Kidney epithelial cell (primary cell): ENCODE data around the gene VPS8. TPM values are rescaled to one million over a fixed set of nuclear protein-coding genes. Genes with fewer than 3 reads are reported as not detected.

Source experiments
- DNase-seq: peaks from one replicate; pipeline ENCODE4 v3.0.0-alpha.2; 2010; ENCODE audit warnings: low read depth
- H3K27me3 ChIP-seq: 2 replicates; pipeline ENCODE4 v1.6.0; 2011; ENCODE audit warnings: low read length; ENCODE audit not compliant: control insufficient read depth, insufficient read depth
- H3K36me3 ChIP-seq: 2 replicates; pipeline ENCODE4 v1.5.1; 2011; ENCODE audit warnings: low read length; ENCODE audit not compliant: control insufficient read depth, insufficient read depth
- H3K4me3 ChIP-seq: 2 replicates; pipeline ENCODE4 v1.5.1; 2011; ENCODE audit warnings: low read depth, mild to moderate bottlenecking, control low read depth, low read length
- CTCF ChIP-seq: IDR thresholded peaks from 2 replicates; pipeline ENCODE4 v1.5.1; 2011; ENCODE audit warnings: mild to moderate bottlenecking, moderate library complexity, low read length, control low read depth, inconsistent platforms; ENCODE audit not compliant: insufficient read depth, poor library complexity, severe bottlenecking
- total RNA-seq: library from RNA; depleted of rRNA; stranded (reverse); fragments of >200 nt; gene quantifications from 2 replicates; pipeline ENCODE4 v1.2.3, GENCODE V29; 2015

The VPS8 gene
- total RNA-seq, 1 donor from 2014 or later, result 31.9 TPM

GRCh38 chr3:184965639-184966430 lies 153.9 kb downstream of the VPS8 start:
- Histone ChIP-seq H3K4me3 (no peak overlapping the region), H3K36me3 (no peaks in the 10 kb centered on the region), H3K27me3 (no peaks in the 10 kb centered on the region)
- no peak for DNase-seq
- no peak for TF ChIP-seq CTCF

GRCh38 chr3:184968115-184968514 lies 156.1 kb downstream of the VPS8 start:
- Histone ChIP-seq H3K36me3 (no peaks in the 10 kb centered on the region), H3K27me3 (no peaks in the 10 kb centered on the region)
- TF ChIP-seq CTCF, result no peak

DNA sequence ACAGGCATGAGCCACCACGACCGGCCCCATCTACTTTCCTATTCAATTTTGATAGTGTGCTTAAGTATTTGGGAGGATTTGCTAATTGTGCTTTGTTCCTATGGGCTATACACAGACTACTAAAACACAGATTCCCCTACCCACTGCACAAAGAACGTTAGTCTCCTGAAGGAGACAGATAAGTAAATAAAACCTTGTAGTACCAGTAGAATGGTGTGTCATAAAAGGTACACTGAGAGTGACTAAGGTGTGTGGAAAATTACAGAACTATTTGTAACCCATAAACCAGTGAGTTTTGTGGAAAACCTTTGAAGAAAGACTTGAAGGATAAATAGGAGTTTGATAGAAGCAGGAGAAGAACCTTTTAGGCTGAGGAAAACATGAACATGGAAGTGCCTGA lies 158.2 kb downstream of the VPS8 start:
- Histone ChIP-seq H3K36me3 (no peaks in the 10 kb centered on the region), H3K4me3 (no peak overlapping the region), H3K27me3 (no peaks in the 10 kb centered on the region)
- no peak for TF ChIP-seq CTCF
- DNase-seq, result no peak

More at GRCh38 chr3:184968115-184968514, 156.1 kb downstream of the VPS8 start:
- no peak overlapping the region for H3K4me3 ChIP-seq
- no peak for DNase-seq

DNA sequence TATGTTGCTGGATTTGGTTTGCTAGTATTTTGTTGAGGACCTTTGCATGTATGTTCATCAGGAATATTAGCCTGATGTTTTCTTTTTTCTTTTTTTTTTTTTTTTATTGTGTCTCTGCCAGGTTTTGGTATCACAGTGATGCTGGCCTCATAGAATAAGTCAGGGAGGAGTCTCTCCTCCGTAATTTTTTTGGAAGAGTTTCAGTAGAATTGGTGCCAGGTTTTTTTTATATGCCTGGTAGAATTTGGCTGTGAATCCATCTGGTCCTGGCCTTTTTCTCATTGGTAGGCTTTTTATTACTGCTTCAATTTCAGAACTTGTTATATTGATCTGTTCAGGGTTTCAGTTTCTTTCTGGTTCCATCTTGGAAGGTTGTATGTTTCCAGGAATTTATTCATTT lies 165.8 kb downstream of the VPS8 start:
- Histone ChIP-seq H3K36me3 (no peaks in the 10 kb centered on the region), H3K4me3 (no peak overlapping the region), H3K27me3 (no peaks in the 10 kb centered on the region)
- TF ChIP-seq CTCF, result no peak
- DNase-seq, result no peak

DNA sequence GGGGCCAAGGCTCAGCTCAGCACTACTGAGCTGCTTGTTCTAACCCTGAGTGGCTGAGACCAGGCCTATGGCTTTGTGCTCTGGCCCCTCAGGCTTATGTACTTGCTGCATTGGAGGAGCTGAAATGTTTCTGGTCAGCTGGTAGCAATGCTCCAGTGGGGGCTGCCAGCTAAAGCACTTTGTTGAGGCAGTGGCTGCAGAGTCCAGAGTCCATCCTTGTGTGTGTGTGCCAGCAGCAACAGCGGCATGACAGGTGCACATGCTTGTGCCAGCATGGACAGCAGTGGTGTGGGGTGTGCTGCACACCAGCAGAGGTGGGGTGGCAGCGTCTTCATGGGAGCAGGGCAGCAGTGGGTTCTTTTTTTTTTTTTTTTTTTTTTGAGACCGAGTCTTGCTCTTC lies 169.1 kb downstream of the VPS8 start:
- no peaks in the 10 kb centered on the region for H3K36me3 ChIP-seq
- TF ChIP-seq CTCF, result no peak
- H3K4me3 ChIP-seq, result no peak overlapping the region
- DNase-seq, result no peak
- no peaks in the 10 kb centered on the region for H3K27me3 ChIP-seq

- no peaks in the 10 kb centered on the region for H3K36me3 ChIP-seq
- H3K4me3 ChIP-seq, result no peak overlapping the region
- no peak for TF ChIP-seq CTCF
- H3K27me3 ChIP-seq, result no peaks in the 10 kb centered on the region
- DNase-seq, result no peak
Observed at GRCh38 chr3:184982076-184982475, 170.1 kb downstream of the VPS8 start.
